ENCODE measurements around the gene SLC25A22.

The SLC25A22 gene

DNA sequence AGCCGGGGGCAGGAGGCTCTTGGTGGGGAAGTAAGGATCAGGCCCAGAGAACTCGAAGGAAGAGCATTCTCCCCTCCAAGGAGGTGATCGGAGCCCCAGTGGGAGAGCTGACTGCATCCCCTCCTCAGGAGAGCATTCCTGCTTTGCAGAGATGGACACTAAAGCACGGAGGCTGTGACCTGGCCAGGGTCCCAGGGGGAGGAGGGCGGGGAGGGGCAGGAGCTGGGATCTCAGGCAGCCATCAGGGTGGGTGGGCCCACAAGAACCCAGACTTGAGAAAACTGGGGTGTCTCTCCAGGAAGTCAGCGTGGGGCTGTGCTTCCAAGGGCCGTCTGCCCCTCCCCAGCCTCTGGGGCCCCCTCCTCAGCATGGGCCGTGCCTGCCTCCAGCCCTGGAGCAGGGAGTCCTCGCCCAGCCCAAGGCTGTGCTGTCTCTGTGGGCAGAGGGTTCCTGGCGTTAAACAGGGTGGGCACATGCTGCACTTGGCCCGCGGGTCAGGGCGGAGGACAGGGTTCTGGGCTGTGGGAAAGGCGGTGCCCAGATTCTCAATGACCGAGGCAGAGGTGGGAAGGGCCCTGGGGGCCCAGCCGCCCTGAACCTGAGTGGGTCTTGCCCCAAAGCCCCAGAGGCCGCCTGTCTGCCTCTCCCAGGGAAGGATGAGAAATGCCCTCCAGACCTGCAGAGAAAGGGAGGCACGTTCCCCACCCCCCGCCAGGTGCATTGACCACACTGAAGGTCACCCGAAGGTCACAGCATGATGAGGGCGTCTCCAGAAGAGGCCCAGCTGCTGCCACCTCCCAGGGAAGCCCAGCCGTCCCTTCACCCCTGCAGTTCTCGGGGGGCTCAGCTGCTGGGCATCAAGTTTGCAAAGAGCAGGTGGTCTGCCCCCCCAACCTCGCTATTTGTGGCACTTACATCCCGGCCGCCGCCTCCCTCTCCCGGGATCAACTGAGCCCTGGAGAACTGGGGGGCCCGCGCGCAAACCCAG, 8.8 kb downstream of the SLC25A22 start:
- peaks cover 31% of the 10 kb centered on the region in 2 experiments for H3K36me3 ChIP-seq (ENCODE audit: control insufficient read depth in 1 of 2, insufficient read depth in 2 of 2, low read length in 2 of 2)
- no peak overlapping the region for H2BK120ac ChIP-seq (ENCODE audit: insufficient read depth, low read length, poor library complexity)
- peaks cover 2% of the 10 kb centered on the region for H3K27me3 ChIP-seq (ENCODE audit: insufficient read depth, low read length)
- H2BK5ac ChIP-seq (ENCODE audit: low read depth, low read length, poor library complexity): no peak overlapping the region
- no peaks in the 10 kb centered on the region for H3K79me1 ChIP-seq (ENCODE audit: low read length)
- no CpG with 5 or more reads among the region's 31 CpGs for WGBS (ENCODE audit: extremely low coverage, insufficient coverage, insufficient read length)
- H3K79me2 ChIP-seq (ENCODE audit: control insufficient read depth, insufficient read depth, low read length, poor library complexity): no peaks in the 10 kb centered on the region
- H3K4me3 ChIP-seq (ENCODE audit: low read depth, low read length): no peak overlapping the region
- no peak overlapping the region for H3K23ac ChIP-seq (ENCODE audit: low read length)
- no peak overlapping the region for H3K14ac ChIP-seq (ENCODE audit: low read length)
- H4K8ac ChIP-seq (ENCODE audit: low read depth, low read length): no peak overlapping the region
- no peak overlapping the region for H3K4me2 ChIP-seq (ENCODE audit: low read length)
- no peak overlapping the region for H4K91ac ChIP-seq (ENCODE audit: low read depth, low read length)
- DNase-seq: no peak
- no peak overlapping the region for H2AK5ac ChIP-seq (ENCODE audit: low read length)
- no peak overlapping the region for H2BK12ac ChIP-seq (ENCODE audit: low read length)
- no peak overlapping the region for H3K4ac ChIP-seq (ENCODE audit: low read depth, low read length)
- H4K12ac ChIP-seq (ENCODE audit: low read depth, low read length): no peak overlapping the region
- no peak overlapping the region for H2AFZ ChIP-seq (ENCODE audit: insufficient read depth, low read length, poor library complexity)
- H3K18ac ChIP-seq (ENCODE audit: low read length): no peak overlapping the region
- no peak overlapping the region for H3K9ac ChIP-seq (ENCODE audit: low read length)
- H3K9me3 ChIP-seq (ENCODE audit: insufficient read depth, low read depth, low read length): peaks cover 2% of the 10 kb centered on the region
- H3K27ac ChIP-seq (ENCODE audit: low read depth, low read length): no peak overlapping the region
- peaks cover 0 to 3% of the 10 kb centered on the region in 2 experiments for H3K4me1 ChIP-seq (ENCODE audit: control insufficient read depth in 1 of 2, insufficient read depth in 2 of 2, low read length in 2 of 2)

- H4K91ac ChIP-seq (ENCODE audit: low read depth, low read length): no peak overlapping the region
- peaks cover 2% of the 10 kb centered on the region for H3K27me3 ChIP-seq (ENCODE audit: insufficient read depth, low read length)
- DNase-seq: no peak
These were observed 10.0 kb downstream of the SLC25A22 start for GRCh38 chr11:788009-788640.

DNA sequence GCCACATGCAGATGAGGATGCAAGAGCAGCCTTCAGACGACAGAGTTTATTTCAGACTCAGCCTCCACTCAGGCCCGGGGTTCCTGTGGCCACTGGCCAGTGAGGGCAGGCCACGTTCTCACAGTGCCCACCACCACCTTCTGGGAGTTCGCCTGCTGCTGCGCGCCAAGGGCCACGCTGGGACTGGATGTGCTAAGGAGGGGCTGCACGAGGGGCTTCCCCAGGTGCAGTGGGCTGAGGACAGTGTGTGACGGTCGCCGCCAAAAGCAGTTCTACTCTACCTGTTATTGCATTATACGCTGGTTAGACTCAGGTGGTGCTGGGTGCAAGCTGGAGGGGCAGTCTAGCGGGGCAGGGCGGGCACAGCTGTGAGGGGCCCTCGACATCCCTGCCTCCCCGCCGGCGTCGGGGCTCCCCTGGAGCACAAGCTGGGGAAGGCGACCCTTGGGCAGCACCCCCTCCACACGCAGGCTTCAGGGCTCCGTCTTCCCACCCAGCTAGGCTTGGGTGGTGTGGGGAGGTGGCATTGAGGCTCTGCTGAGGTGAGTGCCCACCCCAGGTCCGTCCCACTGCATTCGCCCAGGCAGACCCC, 10.9 kb downstream of the SLC25A22 start:
- H3K4me1 ChIP-seq (ENCODE audit: control insufficient read depth in 1 of 2, insufficient read depth in 2 of 2, low read length in 2 of 2): peaks cover under 1 to 3% of the 10 kb centered on the region in 2 experiments
- H3K14ac ChIP-seq (ENCODE audit: low read length): no peak overlapping the region
- H3K4ac ChIP-seq (ENCODE audit: low read depth, low read length): no peak overlapping the region
- no peak overlapping the region for H2BK5ac ChIP-seq (ENCODE audit: low read depth, low read length, poor library complexity)
- no peak overlapping the region for H4K8ac ChIP-seq (ENCODE audit: low read depth, low read length)
- no peak overlapping the region for H2BK120ac ChIP-seq (ENCODE audit: insufficient read depth, low read length, poor library complexity)
- H3K18ac ChIP-seq (ENCODE audit: low read length): no peak overlapping the region
- no peak overlapping the region for H2AK5ac ChIP-seq (ENCODE audit: low read length)
- peaks cover 2% of the 10 kb centered on the region for H3K9me3 ChIP-seq (ENCODE audit: insufficient read depth, low read depth, low read length)
- no peak overlapping the region for H2BK12ac ChIP-seq (ENCODE audit: low read length)
- H3K4me2 ChIP-seq (ENCODE audit: low read length): no peak overlapping the region
- H4K91ac ChIP-seq (ENCODE audit: low read depth, low read length): no peak overlapping the region
- H4K12ac ChIP-seq (ENCODE audit: low read depth, low read length): no peak overlapping the region
- no peak overlapping the region for H3K23ac ChIP-seq (ENCODE audit: low read length)
- H3K79me2 ChIP-seq (ENCODE audit: control insufficient read depth, insufficient read depth, low read length, poor library complexity): no peaks in the 10 kb centered on the region
- H3K4me3 ChIP-seq (ENCODE audit: low read depth, low read length): no peak overlapping the region
- H3K27ac ChIP-seq (ENCODE audit: low read depth, low read length): no peak overlapping the region
- H2AFZ ChIP-seq (ENCODE audit: insufficient read depth, low read length, poor library complexity): no peak overlapping the region
- WGBS (ENCODE audit: extremely low coverage, insufficient coverage, insufficient read length): no CpG with 5 or more reads among the region's 24 CpGs
- peaks cover 11% of the 10 kb centered on the region in 2 experiments for H3K36me3 ChIP-seq (ENCODE audit: control insufficient read depth in 1 of 2, insufficient read depth in 2 of 2, low read length in 2 of 2)
- no peaks in the 10 kb centered on the region for H3K79me1 ChIP-seq (ENCODE audit: low read length)
- peaks cover 2% of the 10 kb centered on the region for H3K27me3 ChIP-seq (ENCODE audit: insufficient read depth, low read length)
- H3K9ac ChIP-seq (ENCODE audit: low read length): no peak overlapping the region
- no peak for DNase-seq

More at GRCh38 chr11:788009-788640, 10.0 kb downstream of the SLC25A22 start:
- H2AFZ ChIP-seq (ENCODE audit: insufficient read depth, low read length, poor library complexity): no peak overlapping the region
- H3K18ac ChIP-seq (ENCODE audit: low read length): no peak overlapping the region
- H2BK12ac ChIP-seq (ENCODE audit: low read length): no peak overlapping the region
- H4K8ac ChIP-seq (ENCODE audit: low read depth, low read length): no peak overlapping the region
- peaks cover 19 to 20% of the 10 kb centered on the region in 2 experiments for H3K36me3 ChIP-seq (ENCODE audit: control insufficient read depth in 1 of 2, insufficient read depth in 2 of 2, low read length in 2 of 2)
- no peak overlapping the region for H3K27ac ChIP-seq (ENCODE audit: low read depth, low read length)
- H4K12ac ChIP-seq (ENCODE audit: low read depth, low read length): no peak overlapping the region
- no peaks in the 10 kb centered on the region for H3K79me2 ChIP-seq (ENCODE audit: control insufficient read depth, insufficient read depth, low read length, poor library complexity)
- H3K79me1 ChIP-seq (ENCODE audit: low read length): no peaks in the 10 kb centered on the region
- H3K9ac ChIP-seq (ENCODE audit: low read length): no peak overlapping the region
- no peak overlapping the region for H3K23ac ChIP-seq (ENCODE audit: low read length)
- H3K4ac ChIP-seq (ENCODE audit: low read depth, low read length): no peak overlapping the region
- H3K4me1 ChIP-seq (ENCODE audit: control insufficient read depth in 1 of 2, insufficient read depth in 2 of 2, low read length in 2 of 2): peaks cover 0 to 3% of the 10 kb centered on the region in 2 experiments
- no peak overlapping the region for H3K14ac ChIP-seq (ENCODE audit: low read length)
- no peak overlapping the region for H2BK120ac ChIP-seq (ENCODE audit: insufficient read depth, low read length, poor library complexity)
- no peak overlapping the region for H3K4me2 ChIP-seq (ENCODE audit: low read length)
- H3K4me3 ChIP-seq (ENCODE audit: low read depth, low read length): no peak overlapping the region
- no peak overlapping the region for H2BK5ac ChIP-seq (ENCODE audit: low read depth, low read length, poor library complexity)
- WGBS (ENCODE audit: extremely low coverage, insufficient coverage, insufficient read length): no CpG with 5 or more reads among the region's 28 CpGs
- H2AK5ac ChIP-seq (ENCODE audit: low read length): no peak overlapping the region
- H3K9me3 ChIP-seq (ENCODE audit: insufficient read depth, low read depth, low read length): peaks cover 2% of the 10 kb centered on the region

GRCh38 chr11:786235-787083, 11.6 kb downstream of the SLC25A22 start:
- no peak overlapping the region for H2BK120ac ChIP-seq (ENCODE audit: insufficient read depth, low read length, poor library complexity)
- no peak overlapping the region for H3K27ac ChIP-seq (ENCODE audit: low read depth, low read length)
- H3K9me3 ChIP-seq (ENCODE audit: insufficient read depth, low read depth, low read length): peaks cover 2% of the 10 kb centered on the region
- H3K79me1 ChIP-seq (ENCODE audit: low read length): no peaks in the 10 kb centered on the region
- H2AFZ ChIP-seq (ENCODE audit: insufficient read depth, low read length, poor library complexity): no peak overlapping the region
- peaks cover 4 to 6% of the 10 kb centered on the region in 2 experiments for H3K36me3 ChIP-seq (ENCODE audit: control insufficient read depth in 1 of 2, insufficient read depth in 2 of 2, low read length in 2 of 2)
- no peak overlapping the region for H3K9ac ChIP-seq (ENCODE audit: low read length)
- H2BK12ac ChIP-seq (ENCODE audit: low read length): no peak overlapping the region
- no CpG with 5 or more reads among the region's 24 CpGs for WGBS (ENCODE audit: extremely low coverage, insufficient coverage, insufficient read length)
- H3K79me2 ChIP-seq (ENCODE audit: control insufficient read depth, insufficient read depth, low read length, poor library complexity): no peaks in the 10 kb centered on the region
- no peak overlapping the region for H3K14ac ChIP-seq (ENCODE audit: low read length)
- H4K8ac ChIP-seq (ENCODE audit: low read depth, low read length): no peak overlapping the region
- peaks cover 2% of the 10 kb centered on the region for H3K27me3 ChIP-seq (ENCODE audit: insufficient read depth, low read length)
- H3K4me3 ChIP-seq (ENCODE audit: low read depth, low read length): no peak overlapping the region
- no peak overlapping the region for H3K18ac ChIP-seq (ENCODE audit: low read length)
- H3K4me1 ChIP-seq (ENCODE audit: control insufficient read depth in 1 of 2, insufficient read depth in 2 of 2, low read length in 2 of 2): peaks cover 2 to 3% of the 10 kb centered on the region in 2 experiments
- H3K4ac ChIP-seq (ENCODE audit: low read depth, low read length): no peak overlapping the region
- no peak overlapping the region for H3K4me2 ChIP-seq (ENCODE audit: low read length)
- no peak overlapping the region for H4K12ac ChIP-seq (ENCODE audit: low read depth, low read length)
- no peak overlapping the region for H2BK5ac ChIP-seq (ENCODE audit: low read depth, low read length, poor library complexity)
- no peak overlapping the region for H3K23ac ChIP-seq (ENCODE audit: low read length)
- H4K91ac ChIP-seq (ENCODE audit: low read depth, low read length): no peak overlapping the region
- no peak overlapping the region for H2AK5ac ChIP-seq (ENCODE audit: low read length)
- DNase-seq: no peak

Data from trophoblast cell (in vitro differentiated cells and primary cell).